Suprapubic skin (tissue), 4 donors: ENCODE data around the gene CCNA2. TPM values are rescaled to one million over a fixed set of nuclear protein-coding genes. Genes with fewer than 3 reads are reported as not detected.

Source experiments
- DNase-seq, 2 donors: peaks; one replicate each; pipeline ENCODE4 v3.0.0-alpha.2; 2019; ENCODE audit warnings: low spot score in 2 of 2
- H3K27ac ChIP-seq: fragments of 200-600 bp; sonication (generic); one replicate; pipeline ENCODE4 v1.5.1; 2019
- H3K27me3 ChIP-seq: fragments of 200-600 bp; sonication (generic); one replicate; pipeline ENCODE4 v1.5.1; 2019
- H3K36me3 ChIP-seq: fragments of 200-600 bp; sonication (generic); one replicate; pipeline ENCODE4 v1.5.1; 2019
- H3K4me1 ChIP-seq: fragments of 200-600 bp; sonication (generic); one replicate; pipeline ENCODE4 v1.5.1; 2019
- H3K4me3 ChIP-seq: fragments of 200-600 bp; sonication (generic); one replicate; pipeline ENCODE4 v1.5.1; 2019; ENCODE audit warnings: mild to moderate bottlenecking
- H3K9me3 ChIP-seq: fragments of 200-600 bp; sonication (generic); one replicate; pipeline ENCODE4 v1.5.1; 2019
- CTCF ChIP-seq, 2 donors: fragments of 200-600 bp in 1 of 2; fragments of 450-650 bp in 1 of 2; sonication (generic) in 1 of 2; IDR thresholded peaks; one replicate each; pipeline ENCODE4 v1.5.1; 2016 to 2019; ENCODE audit warnings: antibody characterized with exemption in 2 of 2, mild to moderate bottlenecking in 1 of 2, moderate library complexity in 1 of 2
- EP300 ChIP-seq: sonication (generic); formaldehyde crosslinking; IDR thresholded peaks from one replicate; pipeline ENCODE4 v1.6.1; 2017; ENCODE audit warnings: antibody characterized with exemption
- POLR2A ChIP-seq, 2 donors: fragments of 450-650 bp; IDR thresholded peaks; one replicate each; pipeline ENCODE4 v1.6.1; 2017; ENCODE audit warnings: antibody characterized with exemption in 2 of 2, mild to moderate bottlenecking in 2 of 2, moderate library complexity in 2 of 2
- POLR2AphosphoS5 ChIP-seq, 3 donors: sonication (generic); formaldehyde crosslinking; IDR thresholded peaks; one replicate each; pipeline ENCODE4 v1.6.1; 2017; ENCODE audit warnings: antibody characterized with exemption in 3 of 3
- WGBS: methylation state at CpG from one replicate; pipeline ENCODE4 v1.1.5; 2018; 5-methylcytosine and 5-hydroxymethylcytosine counted together
- total RNA-seq, 4 donors: library from RNA; depleted of rRNA; stranded (reverse); fragments of >200 nt; gene quantifications; one replicate each; pipeline ENCODE4 v1.1.0, GENCODE V29; 2016

CCNA2 gene
- total RNA-seq, 4 donors from 2014 or later: 4.8 to 8.8 (median 6.1) TPM

DNA sequence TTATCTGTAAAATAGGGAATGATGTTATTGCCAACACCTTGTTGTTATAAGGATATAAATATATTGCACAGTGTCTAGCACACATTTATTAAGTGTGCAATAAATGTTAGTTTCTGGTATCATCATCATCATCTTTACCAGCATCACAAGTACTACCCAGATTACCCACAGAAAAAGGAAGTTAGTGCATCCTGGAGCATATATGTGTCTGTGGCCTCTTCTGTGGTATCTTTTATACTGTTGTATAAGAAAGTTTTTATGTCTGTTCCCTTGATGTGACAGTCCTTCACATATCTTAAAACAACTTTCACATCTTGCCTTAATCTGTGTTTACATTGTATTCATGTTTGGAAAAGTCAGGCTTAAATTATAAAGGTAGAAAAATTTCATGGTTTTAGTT is 12.6 kb downstream of the CCNA2 start:
- Histone ChIP-seq H3K27ac (no peak overlapping the region), H3K27me3 (no peaks in the 10 kb centered on the region), H3K4me3 (no peak overlapping the region), H3K9me3 (no peaks in the 10 kb centered on the region), H3K36me3 (peaks cover 99% of the 10 kb centered on the region), H3K4me1 (no peaks in the 10 kb centered on the region)
- DNase-seq: no peak
- TF ChIP-seq POLR2A (IDR thresholded peaks at IDR 0.05) (no peak), EP300 (no peak), CTCF (IDR thresholded peaks at IDR 0.05) (no peak), POLR2AphosphoS5 (IDR thresholded peaks at IDR 0.05) (no peak)

GRCh38 chr4:121806411-121806810 is 17.3 kb downstream of the CCNA2 start:
- Histone ChIP-seq H3K27me3 (no peaks in the 10 kb centered on the region), H3K4me3 (no peak overlapping the region), H3K36me3 (peaks cover 80% of the 10 kb centered on the region), H3K9me3 (no peaks in the 10 kb centered on the region), H3K27ac (no peak overlapping the region), H3K4me1 (peaks cover 13% of the 10 kb centered on the region)
- no peak for DNase-seq
- WGBS: 89% methylated on average over 4 of the region's 4 CpGs
- TF ChIP-seq CTCF (IDR thresholded peaks at IDR 0.05) (no peak), POLR2AphosphoS5 (IDR thresholded peaks at IDR 0.05) (no peak), EP300 (no peak), POLR2A (IDR thresholded peaks at IDR 0.05) (no peak)

GRCh38 chr4:121801715-121802075 is 22.0 kb downstream of the CCNA2 start:
- TF ChIP-seq POLR2AphosphoS5 (IDR thresholded peaks at IDR 0.05): no peak
- TF ChIP-seq CTCF (IDR thresholded peaks at IDR 0.05): no peak
- no peak for TF ChIP-seq POLR2A (IDR thresholded peaks at IDR 0.05)
- no peak for TF ChIP-seq EP300
- peak overlapping the region; percentile 96 for H3K4me3 ChIP-seq
- peak overlapping the region; percentile 83 for H3K27ac ChIP-seq
- H3K4me1 ChIP-seq: peaks cover 13% of the 10 kb centered on the region
- H3K9me3 ChIP-seq: no peaks in the 10 kb centered on the region
- H3K36me3 ChIP-seq: peaks cover 33% of the 10 kb centered on the region
- no peak for DNase-seq
- no peaks in the 10 kb centered on the region for H3K27me3 ChIP-seq
- WGBS: 15% methylated on average over 4 of the region's 4 CpGs

GRCh38 chr4:121800961-121801714 is 22.5 kb downstream of the CCNA2 start, which contains the start of gene EXOSC9:
Gene EXOSC9, plus strand, starts transcription at chr4:121801323. Its CDS starts 102 bp downstream, at chr4:121801425.
- peak in 2 of 3 donors; percentile 80 to 86 for TF ChIP-seq POLR2AphosphoS5 (IDR thresholded peaks at IDR 0.05)
- peak in 1 of 2 donors; percentile 79 for TF ChIP-seq POLR2A (IDR thresholded peaks at IDR 0.05)
- TF ChIP-seq CTCF (IDR thresholded peaks at IDR 0.05): no peak
- peak; percentile 94 to 96 for DNase-seq
- under 1% methylated on average over 48 of the region's 48 CpGs for WGBS
- H3K4me3 ChIP-seq: peak within 1 kb of the TSS; percentile 96
- H3K36me3 ChIP-seq: peaks cover 28% of the 10 kb centered on the region
- no peaks in the 10 kb centered on the region for H3K27me3 ChIP-seq
- peaks cover 13% of the 10 kb centered on the region for H3K4me1 ChIP-seq
- H3K9me3 ChIP-seq: no peaks in the 10 kb centered on the region
- H3K27ac ChIP-seq: peak within 1 kb of the TSS; percentile 83

DNA sequence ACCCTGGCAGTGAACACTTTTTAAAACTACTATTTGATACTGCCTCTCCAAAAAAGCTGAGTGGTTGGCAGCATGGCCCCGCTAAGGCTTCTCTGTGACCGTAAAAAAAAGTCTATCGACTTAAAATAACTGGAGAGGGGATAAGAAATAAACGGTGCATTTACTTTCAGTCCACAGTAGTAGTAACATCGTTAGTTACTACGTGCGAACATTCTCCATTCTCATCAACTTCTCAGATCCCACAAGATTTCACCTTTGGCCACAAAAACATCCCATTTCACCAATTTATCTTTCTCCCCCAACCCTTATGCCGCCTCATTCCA is 23.1 kb downstream of the CCNA2 start:
- Histone ChIP-seq H3K27me3 (no peaks in the 10 kb centered on the region), H3K36me3 (peaks cover 22% of the 10 kb centered on the region), H3K4me3 (peak overlapping the region; percentile 96), H3K4me1 (peaks cover 13% of the 10 kb centered on the region), H3K9me3 (no peaks in the 10 kb centered on the region), H3K27ac (peak overlapping the region; percentile 83)
- 62% methylated on average over 8 of the region's 8 CpGs for WGBS
- no peak for DNase-seq
- TF ChIP-seq POLR2A (IDR thresholded peaks at IDR 0.05): no peak
- TF ChIP-seq EP300: no peak
- no peak for TF ChIP-seq POLR2AphosphoS5 (IDR thresholded peaks at IDR 0.05)
- TF ChIP-seq CTCF (IDR thresholded peaks at IDR 0.05): no peak
